ENCODE data around the gene DNAJC27.

DNA sequence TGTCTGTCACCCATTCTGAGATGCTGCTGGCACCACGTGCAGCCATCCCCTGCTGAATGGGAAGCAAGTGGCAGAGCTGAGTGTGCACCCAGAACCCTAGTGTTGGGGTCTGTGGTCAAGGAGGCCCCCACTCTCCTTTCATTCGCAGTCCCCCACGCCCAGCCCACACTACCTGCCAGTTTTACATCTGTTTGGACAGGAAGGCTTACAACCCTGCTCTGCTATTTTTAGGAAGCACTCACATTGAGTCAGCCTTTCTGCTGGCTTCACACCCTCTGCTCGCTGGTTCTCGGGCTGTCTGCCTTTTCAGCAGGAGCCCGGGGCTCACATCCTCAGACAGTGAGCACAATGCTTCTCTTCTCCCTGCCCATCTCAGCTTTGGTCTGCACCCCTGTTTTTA lies 41.0 kb downstream of the DNAJC27 start:
- TF ChIP-seq EZH2phosphoT487 (IDR thresholded peaks at IDR 0.05; ENCODE audit: insufficient read depth, low read depth) (no peak), EZH2 (IDR thresholded peaks at IDR 0.05; ENCODE audit: insufficient read depth, poor library complexity, severe bottlenecking) (no peak)
